Measurements from ENCODE around the gene CNKSR3. TPM values are rescaled to one million over a fixed set of nuclear protein-coding genes. Genes with fewer than 3 reads are reported as not detected.

Gene CNKSR3
- polyA plus RNA-seq, 1 of the 3 experiments (the other 2 are of a cell fraction) = 1.6 TPM

DNA sequence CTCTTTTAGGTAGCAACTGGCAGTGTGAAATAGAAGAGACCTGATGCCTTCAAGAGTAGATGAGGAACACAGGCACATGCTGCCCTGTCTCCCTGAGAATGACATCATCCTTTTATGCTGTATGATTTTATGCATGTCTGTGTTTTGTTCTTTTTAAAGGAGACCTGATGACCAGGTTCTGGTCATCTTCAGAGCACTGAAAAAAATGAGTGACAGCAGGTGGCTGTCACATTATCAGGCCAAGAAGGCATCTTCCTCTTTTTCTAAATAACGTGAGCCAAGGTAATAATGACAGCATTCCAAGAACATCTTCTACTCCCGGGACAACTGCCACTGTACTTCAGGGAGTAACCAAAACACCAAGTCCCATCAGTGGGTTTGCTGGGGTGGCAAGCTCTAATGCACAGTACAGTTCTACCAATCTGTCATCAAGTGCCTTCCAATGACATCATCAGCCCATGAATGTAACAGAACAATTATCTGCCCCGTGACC is 28.9 kb downstream of the CNKSR3 start:
- H3K4me2 ChIP-seq = no peak overlapping the region
- CTCF ChIA-PET = no interaction called here
- H3K27ac ChIP-seq (ENCODE audit: low read depth in 2 of 2, low read length in 1 of 2) = peak overlapping the region in 1 of 2 experiments; percentile 78; a peak in 1 of 4 replicates
- no peaks in the 10 kb centered on the region for H3K9me3 ChIP-seq
- TF ChIP-seq, protein P1, sequence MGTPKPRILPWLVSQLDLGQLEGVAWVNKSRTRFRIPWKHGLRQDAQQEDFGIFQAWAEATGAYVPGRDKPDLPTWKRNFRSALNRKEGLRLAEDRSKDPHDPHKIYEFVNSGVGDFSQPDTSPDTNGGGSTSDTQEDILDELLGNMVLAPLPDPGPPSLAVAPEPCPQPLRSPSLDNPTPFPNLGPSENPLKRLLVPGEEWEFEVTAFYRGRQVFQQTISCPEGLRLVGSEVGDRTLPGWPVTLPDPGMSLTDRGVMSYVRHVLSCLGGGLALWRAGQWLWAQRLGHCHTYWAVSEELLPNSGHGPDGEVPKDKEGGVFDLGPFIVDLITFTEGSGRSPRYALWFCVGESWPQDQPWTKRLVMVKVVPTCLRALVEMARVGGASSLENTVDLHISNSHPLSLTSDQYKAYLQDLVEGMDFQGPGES (IDR thresholded peaks at IDR 0.05; ENCODE audit: low read depth, low read length) = no peak
- TF ChIP-seq, protein P2, sequence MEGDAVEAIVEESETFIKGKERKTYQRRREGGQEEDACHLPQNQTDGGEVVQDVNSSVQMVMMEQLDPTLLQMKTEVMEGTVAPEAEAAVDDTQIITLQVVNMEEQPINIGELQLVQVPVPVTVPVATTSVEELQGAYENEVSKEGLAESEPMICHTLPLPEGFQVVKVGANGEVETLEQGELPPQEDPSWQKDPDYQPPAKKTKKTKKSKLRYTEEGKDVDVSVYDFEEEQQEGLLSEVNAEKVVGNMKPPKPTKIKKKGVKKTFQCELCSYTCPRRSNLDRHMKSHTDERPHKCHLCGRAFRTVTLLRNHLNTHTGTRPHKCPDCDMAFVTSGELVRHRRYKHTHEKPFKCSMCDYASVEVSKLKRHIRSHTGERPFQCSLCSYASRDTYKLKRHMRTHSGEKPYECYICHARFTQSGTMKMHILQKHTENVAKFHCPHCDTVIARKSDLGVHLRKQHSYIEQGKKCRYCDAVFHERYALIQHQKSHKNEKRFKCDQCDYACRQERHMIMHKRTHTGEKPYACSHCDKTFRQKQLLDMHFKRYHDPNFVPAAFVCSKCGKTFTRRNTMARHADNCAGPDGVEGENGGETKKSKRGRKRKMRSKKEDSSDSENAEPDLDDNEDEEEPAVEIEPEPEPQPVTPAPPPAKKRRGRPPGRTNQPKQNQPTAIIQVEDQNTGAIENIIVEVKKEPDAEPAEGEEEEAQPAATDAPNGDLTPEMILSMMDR (IDR thresholded peaks at IDR 0.05) = no peak
- no peak for TF ChIP-seq TEAD4 (IDR thresholded peaks at IDR 0.05; ENCODE audit: borderline replicate concordance, insufficient read depth)
- peak; percentile 54; the same call in 1 of the 2 replicates for TF ChIP-seq MXI1 (IDR thresholded peaks at IDR 0.05; ENCODE audit: low read depth, low read length)
- TF ChIP-seq EP300 (IDR thresholded peaks at IDR 0.05; ENCODE audit: borderline replicate concordance in 1 of 2, low read depth in 1 of 2, low read length in 1 of 2) = 0 out of 4 replicates have a peak, but pooled peaks of 1 of the 2 experiments have one; percentile 8
- TF ChIP-seq RAD21 (IDR thresholded peaks at IDR 0.05; ENCODE audit: low read length) = no peak
- TF ChIP-seq CHD2 (IDR thresholded peaks at IDR 0.05; ENCODE audit: low read length, partially characterized antibody) = no peak
- no peak for TF ChIP-seq MEF2A (IDR thresholded peaks at IDR 0.05; ENCODE audit: borderline replicate concordance, low read depth)
- no peak for TF ChIP-seq GATA2 (CRISPR knock-in tag; IDR thresholded peaks at IDR 0.05)
- TF ChIP-seq, protein P3, sequence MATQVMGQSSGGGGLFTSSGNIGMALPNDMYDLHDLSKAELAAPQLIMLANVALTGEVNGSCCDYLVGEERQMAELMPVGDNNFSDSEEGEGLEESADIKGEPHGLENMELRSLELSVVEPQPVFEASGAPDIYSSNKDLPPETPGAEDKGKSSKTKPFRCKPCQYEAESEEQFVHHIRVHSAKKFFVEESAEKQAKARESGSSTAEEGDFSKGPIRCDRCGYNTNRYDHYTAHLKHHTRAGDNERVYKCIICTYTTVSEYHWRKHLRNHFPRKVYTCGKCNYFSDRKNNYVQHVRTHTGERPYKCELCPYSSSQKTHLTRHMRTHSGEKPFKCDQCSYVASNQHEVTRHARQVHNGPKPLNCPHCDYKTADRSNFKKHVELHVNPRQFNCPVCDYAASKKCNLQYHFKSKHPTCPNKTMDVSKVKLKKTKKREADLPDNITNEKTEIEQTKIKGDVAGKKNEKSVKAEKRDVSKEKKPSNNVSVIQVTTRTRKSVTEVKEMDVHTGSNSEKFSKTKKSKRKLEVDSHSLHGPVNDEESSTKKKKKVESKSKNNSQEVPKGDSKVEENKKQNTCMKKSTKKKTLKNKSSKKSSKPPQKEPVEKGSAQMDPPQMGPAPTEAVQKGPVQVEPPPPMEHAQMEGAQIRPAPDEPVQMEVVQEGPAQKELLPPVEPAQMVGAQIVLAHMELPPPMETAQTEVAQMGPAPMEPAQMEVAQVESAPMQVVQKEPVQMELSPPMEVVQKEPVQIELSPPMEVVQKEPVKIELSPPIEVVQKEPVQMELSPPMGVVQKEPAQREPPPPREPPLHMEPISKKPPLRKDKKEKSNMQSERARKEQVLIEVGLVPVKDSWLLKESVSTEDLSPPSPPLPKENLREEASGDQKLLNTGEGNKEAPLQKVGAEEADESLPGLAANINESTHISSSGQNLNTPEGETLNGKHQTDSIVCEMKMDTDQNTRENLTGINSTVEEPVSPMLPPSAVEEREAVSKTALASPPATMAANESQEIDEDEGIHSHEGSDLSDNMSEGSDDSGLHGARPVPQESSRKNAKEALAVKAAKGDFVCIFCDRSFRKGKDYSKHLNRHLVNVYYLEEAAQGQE (IDR thresholded peaks at IDR 0.05; ENCODE audit: low read depth, low read length) = no peak
- TF ChIP-seq, protein P4, sequence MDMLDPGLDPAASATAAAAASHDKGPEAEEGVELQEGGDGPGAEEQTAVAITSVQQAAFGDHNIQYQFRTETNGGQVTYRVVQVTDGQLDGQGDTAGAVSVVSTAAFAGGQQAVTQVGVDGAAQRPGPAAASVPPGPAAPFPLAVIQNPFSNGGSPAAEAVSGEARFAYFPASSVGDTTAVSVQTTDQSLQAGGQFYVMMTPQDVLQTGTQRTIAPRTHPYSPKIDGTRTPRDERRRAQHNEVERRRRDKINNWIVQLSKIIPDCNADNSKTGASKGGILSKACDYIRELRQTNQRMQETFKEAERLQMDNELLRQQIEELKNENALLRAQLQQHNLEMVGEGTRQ (IDR thresholded peaks at IDR 0.05; ENCODE audit: borderline replicate concordance, low read depth, low read length) = no peak
- DNase-seq = no peak
- H3K36me3 ChIP-seq (replicated peaks in 1 of 2; ENCODE audit: control insufficient read depth in 1 of 2, insufficient read depth in 2 of 2, low read length in 1 of 2) = no peaks in the 10 kb centered on the region
- H3K79me2 ChIP-seq (ENCODE audit: insufficient read depth) = peaks cover 4% of the 10 kb centered on the region
- no peaks in the 10 kb centered on the region for H4K20me1 ChIP-seq (ENCODE audit: insufficient read depth)
- H3K9ac ChIP-seq = no peak overlapping the region
- no peaks in the 10 kb centered on the region for H3K9me2 ChIP-seq
- no peaks in the 10 kb centered on the region for H3K27me3 ChIP-seq (ENCODE audit: insufficient read depth)
- H3K4me1 ChIP-seq (ENCODE audit: control insufficient read depth in 1 of 2, insufficient read depth in 2 of 2, low read depth in 1 of 2, low read length in 1 of 2) = peaks cover 14 to 45% of the 10 kb centered on the region in 2 experiments; a peak in 3 of 4 replicates
- H3K4me3 ChIP-seq (ENCODE audit: low read depth in 2 of 2, low read length in 1 of 2) = no peak overlapping the region
- H2AFZ ChIP-seq (ENCODE audit: low read depth) = no peak overlapping the region
- 81% methylated on average over 3 of the region's 3 CpGs for WGBS (ENCODE audit: low lambda C conversion rate)
- peaks cover 10% of the 10 kb centered on the region for H3F3A ChIP-seq (replicated peaks; ENCODE audit: insufficient read depth)
- POLR2A ChIA-PET = interaction anchor here (1.0 kb wide), 1 partner anchor 26 kb away, joined by 3 read pairs; no protein-coding TSS in a partner anchor
